OCI-LY3 (cell line): ENCODE measurements around the gene ANKAR.

Experiments used
- EZH2phosphoT487 ChIP-seq: fragments of 200-600 bp; shearing (Covaris generic); IDR thresholded peaks from 2 replicates; pipeline ENCODE4 v1.6.1; 2018; ENCODE audit warnings: antibody characterized with exemption, mixed run types, low read depth
- TF ChIP-seq, protein P1 (sequence below): fragments of 200-600, 300-600 bp; sonication (generic); IDR thresholded peaks from 2 replicates; pipeline ENCODE4 v1.5.1; 2014; ENCODE audit warnings: antibody characterized with exemption, low read length, low read depth

GRCh38 chr2:189683348-189683747 is 8.9 kb downstream of the ANKAR start:
- TF ChIP-seq, protein P1, sequence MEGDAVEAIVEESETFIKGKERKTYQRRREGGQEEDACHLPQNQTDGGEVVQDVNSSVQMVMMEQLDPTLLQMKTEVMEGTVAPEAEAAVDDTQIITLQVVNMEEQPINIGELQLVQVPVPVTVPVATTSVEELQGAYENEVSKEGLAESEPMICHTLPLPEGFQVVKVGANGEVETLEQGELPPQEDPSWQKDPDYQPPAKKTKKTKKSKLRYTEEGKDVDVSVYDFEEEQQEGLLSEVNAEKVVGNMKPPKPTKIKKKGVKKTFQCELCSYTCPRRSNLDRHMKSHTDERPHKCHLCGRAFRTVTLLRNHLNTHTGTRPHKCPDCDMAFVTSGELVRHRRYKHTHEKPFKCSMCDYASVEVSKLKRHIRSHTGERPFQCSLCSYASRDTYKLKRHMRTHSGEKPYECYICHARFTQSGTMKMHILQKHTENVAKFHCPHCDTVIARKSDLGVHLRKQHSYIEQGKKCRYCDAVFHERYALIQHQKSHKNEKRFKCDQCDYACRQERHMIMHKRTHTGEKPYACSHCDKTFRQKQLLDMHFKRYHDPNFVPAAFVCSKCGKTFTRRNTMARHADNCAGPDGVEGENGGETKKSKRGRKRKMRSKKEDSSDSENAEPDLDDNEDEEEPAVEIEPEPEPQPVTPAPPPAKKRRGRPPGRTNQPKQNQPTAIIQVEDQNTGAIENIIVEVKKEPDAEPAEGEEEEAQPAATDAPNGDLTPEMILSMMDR, result no peak
- no peak for TF ChIP-seq EZH2phosphoT487
